Epidermal melanocyte (primary cell): ENCODE measurements around the gene FANCD2.
"Not testable (repeated sequence)": the region's sequence is repeated elsewhere in the genome, so short reads cannot be mapped to it uniquely, and the experiment has no call there.

Experiments
- DNase-seq: peaks from one replicate; pipeline ENCODE4 v3.0.0; 2011; ENCODE audit warnings: low spot score; ENCODE audit not compliant: insufficient read length

The FANCD2 gene

DNA sequence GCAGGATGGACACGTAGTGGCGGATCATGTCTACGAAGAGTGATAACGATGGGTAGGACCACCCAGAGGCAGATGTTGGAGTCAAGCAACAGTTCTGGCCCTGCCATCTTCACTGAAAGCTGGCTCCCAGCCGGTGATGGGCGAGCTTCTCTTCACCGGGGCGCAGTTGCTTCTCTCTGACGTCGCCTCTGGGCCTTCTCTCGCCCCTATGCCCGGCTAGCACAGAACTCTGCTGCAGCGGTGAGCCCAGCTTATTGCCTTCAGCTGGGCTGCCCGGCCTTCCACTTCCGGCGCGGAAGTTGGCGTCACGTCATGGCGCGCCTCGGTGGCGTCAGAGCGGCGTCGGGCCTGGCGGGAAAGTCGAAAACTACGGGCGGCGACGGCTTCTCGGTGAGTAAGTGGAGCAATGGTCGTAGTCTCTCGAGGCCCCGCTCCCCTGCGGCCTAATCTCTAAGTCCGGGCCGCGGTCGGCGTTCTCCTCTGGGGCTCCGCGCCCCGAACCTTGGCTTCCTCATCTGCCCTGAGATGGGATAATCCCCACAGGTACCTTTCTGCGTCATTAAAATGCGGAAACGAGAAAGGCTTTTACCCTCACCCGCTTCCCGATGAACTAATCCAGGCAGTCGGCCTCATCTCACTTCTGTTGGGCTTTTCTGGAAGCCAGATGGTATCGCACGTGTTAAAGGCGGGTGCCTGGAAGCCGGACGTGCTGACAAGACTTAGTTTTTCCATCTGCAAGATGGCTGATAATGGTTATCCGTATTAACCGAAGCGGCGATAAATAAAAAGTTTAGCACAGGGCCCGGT, at the start of gene FANCD2:
TSS of gene FANCD2 (plus strand) at position 354 of the 807 bp plus-strand sequence. CDS start 2,221 bp downstream, outside the sequence.
- peak; percentile 69 for DNase-seq

DNA sequence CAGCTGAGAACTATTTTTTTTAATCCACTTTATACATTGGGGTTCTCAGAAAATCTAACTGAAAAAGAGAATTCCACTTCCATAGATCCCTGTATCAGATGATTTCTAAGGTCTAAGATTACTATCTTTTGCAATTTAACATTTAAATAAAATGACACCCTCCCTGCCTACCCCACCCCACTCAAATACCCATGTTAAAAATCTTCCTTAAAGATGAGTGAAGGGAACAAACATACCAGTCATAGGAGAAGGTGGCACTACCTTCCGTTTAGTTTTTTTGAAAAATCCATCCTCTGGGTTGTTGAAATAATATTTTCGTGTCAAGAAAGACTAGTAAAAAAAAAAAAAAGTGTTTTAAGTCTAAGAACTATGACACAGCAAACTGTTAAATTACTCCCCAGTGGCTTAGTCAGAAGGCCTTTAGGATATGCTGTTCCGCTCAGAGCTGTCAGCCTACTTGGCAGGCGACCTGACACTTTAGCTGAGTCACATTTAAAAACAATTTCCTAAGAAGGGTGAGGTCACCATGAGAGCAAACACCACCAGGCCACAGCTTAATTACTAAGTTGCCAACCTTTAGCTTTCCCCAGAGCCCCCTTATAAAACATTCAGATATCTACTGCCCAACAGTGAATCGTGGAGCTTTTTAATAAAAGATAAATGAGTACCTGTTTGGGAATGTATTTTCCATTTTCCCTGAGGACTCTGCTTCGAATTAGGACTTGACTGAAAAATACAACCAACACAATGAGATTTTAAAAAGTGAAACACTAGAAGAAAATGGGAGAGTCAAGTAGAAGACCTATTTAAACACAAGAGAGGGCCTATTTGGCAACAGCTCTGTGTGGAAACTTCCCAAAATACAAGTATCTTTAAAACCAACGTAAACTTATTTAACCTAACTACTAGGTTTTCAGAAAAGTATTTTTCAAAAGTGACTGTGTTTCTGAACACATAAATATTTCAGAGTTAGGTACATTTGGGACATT, 49.2 kb upstream of the FANCD2 start:
- no peak for DNase-seq

DNA sequence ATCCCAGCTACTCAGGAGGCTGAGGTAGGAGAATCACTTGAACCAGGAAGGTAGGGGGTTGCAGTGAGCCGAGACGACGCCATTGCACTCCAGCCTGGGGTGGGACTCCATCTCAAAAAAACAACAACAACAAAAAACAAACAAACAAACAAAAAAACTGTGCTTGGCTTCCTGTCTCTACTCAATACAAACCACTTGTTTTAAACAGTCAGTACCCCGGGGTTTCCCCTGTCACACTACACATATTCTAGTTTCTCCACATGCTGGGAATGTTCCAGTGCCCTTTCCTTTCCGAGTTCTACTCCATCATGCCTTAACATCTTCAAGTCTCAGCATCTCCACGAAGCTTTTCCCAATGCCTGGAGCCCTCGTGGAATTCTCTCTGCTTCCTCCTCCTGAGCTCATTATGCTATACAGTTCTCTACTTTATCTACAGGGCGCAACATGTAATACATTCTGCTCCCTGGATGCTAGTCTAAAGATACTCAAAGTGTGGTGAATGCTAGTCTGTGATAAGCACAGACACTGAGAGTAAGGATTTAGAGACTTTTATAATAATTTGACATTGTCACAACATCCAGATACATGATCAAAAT, 47.4 kb upstream of the FANCD2 start:
- DNase-seq, result no peak

DNA sequence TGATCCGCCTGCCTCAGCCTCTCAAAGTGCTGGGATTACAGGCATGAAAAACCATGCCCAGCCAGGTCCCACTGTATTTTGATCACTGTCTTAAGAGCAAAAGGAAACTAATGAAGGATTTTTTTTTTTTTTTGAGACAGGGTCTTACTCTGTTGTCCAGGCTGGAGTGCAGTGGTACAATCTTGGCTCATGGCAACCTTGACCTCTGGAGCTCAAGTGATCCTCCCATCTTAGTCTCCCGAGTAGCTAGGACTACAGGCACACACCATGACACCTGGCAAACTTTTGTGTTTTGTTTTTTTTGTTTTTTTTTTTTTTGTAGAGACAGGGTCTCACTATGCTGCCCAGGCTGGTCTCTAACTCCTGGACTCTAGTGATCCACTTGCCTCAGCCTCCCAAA, 46.0 kb upstream of the FANCD2 start:
- DNase-seq, result no peak

DNA sequence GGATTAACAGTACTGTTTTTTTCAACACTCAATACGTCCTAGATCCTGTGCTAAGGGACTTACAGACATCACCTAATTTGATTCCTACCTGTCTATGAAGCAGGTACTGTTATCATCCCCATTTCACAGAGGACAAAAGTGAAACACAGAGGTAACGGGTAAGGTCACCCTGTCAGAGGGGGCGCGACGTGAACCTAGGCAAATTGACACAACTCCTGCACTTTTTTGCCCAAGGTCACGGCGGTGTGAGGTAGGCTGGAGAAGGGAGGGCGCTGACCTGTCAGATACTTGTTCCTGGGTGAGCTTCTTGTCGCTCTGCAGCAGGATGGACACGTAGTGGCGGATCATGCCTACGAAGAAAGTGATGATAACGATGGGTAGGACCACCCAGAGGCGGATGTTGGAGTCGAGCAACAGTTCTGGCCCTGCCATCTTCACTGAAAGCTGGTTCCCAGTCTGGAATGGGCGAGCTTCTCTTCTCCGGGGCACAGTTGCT, 40.0 kb upstream of the FANCD2 start:
- DNase-seq, result no peak

DNA sequence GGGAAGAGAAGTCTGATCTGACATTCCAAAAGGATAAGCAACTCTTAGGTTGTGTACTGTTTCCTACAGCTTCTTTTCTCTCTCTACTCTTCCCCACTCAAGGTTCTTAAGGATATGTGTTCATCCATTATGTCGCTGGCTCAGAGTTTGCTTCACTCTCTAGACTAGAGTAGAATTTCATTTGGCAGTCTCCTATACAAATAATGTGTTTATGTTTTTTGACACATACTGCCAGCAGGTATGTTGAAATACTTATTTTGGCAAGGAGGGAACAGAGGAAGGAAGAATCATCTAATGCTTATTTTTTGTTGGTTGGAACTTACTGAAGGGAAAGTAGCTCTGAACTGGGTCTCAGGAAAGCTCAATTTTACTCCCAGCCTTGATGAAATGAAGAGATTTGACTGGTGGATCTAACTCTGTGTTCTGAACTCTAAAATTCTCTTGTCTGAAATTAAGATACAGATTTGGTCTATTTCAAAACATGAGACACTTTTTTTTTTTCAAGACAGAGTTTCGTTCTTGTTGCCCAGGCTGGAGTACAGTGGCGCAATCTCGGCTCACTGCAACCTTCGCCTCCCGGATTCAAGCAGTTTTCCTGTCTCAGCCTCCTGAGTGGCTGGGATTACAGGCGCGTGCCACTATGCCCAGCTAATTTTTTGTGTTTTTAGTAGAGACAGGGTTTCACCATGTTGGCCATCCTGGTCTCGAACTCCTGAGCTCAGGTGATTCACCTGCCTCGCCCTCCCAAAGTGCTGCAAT, 32.0 kb upstream of the FANCD2 start:
- no peak for DNase-seq

DNA sequence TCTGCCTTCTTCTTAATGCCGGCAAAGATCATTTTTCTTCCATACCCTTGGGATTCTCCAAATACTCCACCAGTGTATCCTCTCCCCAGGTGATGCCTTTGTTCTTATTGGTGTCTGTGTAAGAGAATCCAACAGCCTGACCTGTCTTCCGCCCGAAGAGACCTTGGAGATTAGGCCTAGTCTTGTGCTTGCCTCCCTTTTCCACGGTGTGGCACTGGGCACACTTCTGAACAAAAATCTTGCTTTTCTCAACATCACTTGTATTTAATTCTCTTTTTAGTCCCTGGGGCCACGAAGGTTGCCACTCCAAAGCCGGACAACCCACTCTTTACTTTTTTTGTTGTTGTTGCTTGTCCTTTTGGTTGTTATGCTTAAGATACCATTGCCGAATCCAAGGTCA, 25.6 kb upstream of the FANCD2 start:
- no peak for DNase-seq

DNA sequence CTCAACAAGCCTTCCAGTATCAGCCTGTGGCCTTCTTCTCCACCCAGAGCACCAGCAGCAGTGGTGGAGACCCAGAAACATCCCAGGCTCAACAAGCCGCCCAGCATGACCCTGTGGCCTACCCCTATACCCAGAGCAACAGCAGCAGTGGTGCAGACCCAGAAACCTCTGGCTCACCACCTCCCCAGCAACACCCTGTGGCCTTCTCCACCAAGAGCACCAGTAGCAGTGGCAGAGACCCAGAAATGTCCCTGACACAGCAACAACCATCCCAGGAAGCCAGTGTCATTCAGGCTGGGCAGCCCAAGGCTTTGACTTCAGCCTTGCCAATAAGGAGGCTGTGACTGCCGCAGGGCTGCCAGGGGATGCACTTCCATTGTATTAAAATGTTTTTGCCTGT, 23.3 kb upstream of the FANCD2 start:
- no peak for DNase-seq

DNA sequence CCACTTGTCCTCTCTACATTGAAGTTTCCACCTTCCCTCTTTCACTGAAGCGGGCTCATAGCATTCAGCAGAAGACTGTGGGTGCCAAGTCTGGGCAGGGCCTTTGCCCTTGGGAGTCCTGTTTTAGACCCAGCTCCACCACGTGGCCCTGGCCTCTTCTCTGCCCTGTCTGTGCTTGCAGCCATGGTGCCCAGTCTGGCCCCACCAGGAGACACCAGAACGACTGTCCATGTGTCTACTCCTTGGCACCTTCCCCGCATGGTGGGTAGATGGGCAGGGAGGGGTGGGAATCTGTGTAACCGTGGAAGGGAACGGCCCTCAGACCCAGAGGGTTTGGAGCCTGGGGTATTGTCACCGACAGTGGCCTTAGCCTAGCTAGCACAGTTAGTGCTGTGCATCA, 21.7 kb upstream of the FANCD2 start:
- DNase-seq, result no peak

DNA sequence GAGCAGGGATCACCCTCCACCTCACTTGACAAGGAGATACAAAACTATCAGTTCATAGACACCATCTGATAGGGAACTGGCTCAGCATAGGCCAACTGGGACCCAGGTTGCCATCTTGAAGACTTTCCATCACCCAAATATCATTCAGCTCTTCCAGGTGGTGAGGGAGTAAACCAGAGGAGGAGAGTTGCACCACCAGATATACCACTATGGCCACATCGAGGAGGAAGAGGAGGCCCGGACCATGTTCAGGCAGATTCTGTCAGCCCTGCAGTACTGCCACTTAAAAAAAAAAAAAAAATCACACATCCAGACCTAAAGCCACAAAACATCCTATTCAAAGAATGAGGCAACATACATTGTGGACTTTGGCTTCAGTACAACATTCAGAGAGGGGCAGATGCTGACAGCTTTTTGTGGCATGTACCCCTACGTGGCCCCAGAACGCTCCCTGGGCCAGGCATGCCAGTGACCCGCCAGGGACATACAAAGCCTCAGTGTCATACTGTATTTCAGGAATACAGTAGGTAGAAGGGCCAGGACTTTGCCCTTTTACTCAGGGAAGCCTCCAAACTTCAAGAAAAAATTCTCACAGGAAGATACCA, 21.2 kb upstream of the FANCD2 start:
- no peak for DNase-seq

DNA sequence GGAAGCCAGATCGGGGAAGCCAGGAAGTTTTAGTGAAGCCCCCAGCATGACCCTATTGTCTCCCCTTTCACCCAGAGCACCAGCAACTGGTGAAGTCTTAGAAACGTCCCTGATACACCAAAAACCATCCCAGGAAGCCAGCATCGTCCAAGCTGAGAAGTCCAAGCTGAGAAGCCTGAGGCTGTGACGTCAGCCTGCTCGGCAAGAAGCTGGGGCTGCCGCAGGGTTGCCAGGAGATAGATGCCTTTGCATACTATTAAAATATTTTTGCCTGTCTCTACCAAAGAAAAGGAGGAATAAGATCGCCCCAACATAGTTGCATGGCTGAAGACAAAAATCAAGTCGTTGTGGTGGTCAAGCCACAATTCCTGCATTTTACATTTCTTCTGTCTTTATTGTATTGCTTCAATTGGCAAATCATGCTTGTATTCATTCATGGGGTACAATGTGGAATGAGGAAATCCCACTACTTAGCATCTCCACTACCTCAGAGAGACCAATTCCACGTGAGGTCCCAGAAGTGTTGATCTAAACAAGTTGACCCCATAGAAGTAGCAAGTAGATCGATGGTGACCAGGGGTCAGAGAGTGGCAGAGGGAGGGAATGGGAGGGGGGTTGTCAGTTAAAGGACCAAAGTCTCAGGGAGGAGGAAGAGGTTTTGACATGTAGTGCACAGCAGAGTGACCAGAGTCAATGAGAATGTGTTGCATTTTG, 20.0 kb upstream of the FANCD2 start:
- DNase-seq, result no peak

DNA sequence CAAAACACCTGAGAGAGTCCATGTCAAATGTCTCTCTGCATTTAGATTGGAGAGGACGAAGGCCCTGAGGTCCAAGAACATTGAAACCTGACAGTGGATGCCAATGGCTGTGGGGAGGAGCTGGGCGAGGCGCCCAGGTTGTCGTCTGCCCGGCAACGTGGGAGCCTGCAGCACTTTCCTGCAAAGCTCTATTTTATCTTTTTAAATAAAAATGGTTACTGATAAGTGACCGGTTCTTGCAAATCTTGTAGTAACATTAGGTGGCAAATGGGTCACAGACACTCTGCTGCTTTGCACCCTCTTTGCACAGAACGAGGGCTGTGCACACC, 19.5 kb upstream of the FANCD2 start:
- no peak for DNase-seq

DNA sequence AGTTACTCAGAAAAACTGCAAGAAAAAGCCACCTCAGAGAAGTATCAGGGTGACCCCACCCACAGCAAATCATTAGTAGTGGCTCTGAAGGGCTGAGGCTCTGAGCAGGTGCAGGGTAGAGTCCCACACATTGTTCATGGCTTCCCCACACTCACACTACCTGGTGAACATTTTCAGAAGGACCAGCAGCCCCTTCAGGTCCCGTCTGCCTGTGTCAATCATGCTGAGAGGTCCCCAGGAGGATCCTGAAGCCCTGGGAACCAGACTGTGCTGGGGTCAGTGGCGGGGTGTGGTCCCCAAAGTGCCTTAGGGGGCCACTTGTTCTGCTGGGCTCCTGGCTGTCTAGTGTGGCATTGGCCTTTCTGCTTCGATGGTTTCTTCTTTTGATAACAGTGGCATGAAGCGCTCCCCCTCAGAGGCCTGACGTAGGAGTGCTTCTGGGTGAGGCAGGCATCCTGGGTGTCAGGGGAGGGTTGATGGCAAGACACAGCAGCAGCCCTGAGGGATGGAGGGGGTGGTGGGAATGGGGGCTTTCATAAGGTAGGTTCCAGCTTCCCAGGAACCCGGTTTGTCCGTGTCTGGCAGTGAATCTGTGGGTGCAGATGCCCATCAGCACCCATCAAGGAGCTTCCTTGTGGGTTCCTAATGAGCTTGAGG, 19.0 kb upstream of the FANCD2 start:
- DNase-seq, result no peak

DNA sequence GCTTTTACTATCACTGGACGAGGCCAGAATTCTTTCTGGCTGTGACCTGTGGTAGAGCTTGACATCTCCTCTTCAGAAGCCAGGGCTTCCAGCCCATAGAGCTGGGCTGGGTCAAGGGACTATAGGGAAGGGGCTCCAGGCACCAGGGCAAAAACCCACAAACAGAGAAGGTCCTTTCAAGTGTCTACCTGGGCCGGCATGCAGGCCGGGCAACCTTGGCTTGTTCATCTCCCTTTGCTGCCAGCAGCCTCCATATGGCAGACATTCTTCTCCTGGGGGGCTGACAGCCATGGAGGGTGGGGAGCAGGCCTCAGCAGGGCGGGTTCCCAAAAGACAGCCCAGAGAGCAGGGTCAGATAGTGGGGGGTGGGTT, 18.0 kb upstream of the FANCD2 start:
- not testable (repeated sequence) for DNase-seq

DNA sequence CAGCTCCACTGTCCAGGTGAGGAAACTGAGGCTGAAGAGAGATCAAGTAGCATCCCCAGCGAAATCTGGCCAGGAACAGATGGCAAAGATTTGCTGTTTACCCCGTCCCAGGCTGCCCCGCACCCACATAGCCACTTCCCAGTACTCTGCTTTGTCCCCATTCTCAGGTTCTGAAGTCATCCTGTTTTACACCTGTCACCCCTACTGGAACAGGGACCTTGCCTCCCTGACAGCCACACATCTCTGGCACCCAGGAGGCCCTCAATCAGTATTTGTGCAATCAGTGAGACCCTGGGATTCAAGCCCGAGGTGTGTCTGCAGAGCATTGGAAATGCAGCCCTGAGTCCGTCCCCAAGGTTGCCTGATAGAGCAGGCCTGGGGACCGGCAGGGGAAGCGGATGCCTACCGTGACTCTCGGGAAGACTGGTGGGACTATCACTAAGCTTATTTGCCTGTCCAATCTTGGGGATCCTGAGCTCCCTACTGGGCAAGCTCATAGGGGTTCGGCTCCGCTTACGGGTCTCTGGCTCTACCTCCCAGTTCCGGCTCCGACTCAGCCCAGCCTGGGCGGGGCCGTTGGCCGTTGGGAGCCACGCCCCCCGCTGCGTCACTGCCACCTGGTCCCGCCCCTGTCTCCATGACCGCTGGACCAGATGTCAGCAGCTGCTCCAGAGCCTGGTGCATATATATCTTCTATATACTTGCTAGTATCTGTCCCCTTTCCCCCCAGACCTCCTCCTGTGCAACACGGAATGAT, 17.5 kb upstream of the FANCD2 start:
- DNase-seq, result no peak

DNA sequence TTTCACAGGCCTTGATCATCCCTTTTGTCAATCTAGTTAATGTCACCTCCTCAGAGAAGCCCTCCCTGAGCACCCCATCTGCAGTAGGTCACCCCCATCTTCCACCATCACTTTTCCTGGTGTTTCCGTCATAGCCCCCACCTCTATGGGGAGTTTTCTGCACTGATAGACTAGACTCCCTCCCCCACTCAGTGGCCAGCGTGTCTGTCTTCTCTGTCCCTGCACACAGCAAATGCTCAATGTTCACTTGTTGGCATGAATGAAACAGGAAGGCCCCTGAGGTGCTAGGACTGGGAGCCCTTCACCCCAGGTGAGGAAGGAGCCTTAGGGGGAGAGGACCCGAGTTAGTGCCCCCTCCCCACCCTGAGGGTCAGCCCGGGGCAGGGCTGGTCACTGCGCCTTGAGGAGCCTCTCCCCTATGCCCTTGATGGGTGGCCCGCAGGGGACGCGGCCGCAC, 15.8 kb upstream of the FANCD2 start:
- no peak for DNase-seq

DNA sequence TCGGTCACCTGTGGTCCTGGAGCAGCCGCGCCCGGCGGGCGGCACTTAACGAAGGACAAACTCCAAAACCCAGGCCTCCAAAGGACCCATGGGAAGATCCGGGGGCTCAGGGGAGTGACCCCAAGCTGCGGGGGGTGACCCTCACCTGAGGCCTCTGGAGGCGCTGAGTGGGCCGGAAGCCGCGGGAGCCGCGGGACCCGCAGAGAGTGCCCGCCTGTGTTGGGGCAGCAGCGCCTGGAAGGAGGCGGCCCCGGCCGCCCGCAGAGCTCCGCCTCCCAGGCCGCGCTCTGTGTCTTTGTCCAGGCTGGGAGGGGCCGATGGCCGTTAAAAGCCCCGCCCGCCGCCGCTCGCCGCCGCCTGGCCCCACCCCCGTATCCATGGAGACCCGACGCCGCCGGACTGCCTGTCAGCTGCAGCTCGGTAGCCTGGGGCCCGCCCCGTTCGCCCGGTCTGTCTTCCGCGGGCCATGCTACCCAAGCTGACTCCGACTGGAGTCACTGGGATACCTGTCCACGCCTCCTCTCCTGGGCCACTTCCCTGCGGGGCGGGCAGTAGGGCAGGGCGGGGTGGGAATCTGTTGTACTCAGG, 15.3 kb upstream of the FANCD2 start:
- peak; percentile 70 for DNase-seq

DNA sequence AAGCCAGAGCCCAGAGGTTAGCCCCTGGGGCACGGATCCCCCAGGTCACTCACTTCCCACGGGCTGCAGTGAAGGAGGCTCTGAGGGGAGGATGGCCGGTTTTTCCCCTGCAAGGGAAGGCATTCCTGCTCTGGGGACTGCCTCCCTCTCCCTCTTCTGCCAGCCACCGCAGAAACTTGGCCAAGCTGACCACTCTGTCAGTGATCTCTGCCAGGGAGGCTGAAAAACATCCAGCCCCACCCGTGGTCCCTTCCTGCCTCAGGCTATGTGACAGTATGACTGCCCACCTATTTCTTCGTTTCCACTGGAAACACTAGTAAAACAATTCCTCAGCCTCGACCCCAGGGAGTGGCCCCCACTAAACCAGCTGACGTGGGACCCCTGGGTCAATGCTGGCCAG, 14.6 kb upstream of the FANCD2 start:
- DNase-seq, result no peak
